ENCODE measurements around the gene ZNF827.

ZNF827 gene

DNA sequence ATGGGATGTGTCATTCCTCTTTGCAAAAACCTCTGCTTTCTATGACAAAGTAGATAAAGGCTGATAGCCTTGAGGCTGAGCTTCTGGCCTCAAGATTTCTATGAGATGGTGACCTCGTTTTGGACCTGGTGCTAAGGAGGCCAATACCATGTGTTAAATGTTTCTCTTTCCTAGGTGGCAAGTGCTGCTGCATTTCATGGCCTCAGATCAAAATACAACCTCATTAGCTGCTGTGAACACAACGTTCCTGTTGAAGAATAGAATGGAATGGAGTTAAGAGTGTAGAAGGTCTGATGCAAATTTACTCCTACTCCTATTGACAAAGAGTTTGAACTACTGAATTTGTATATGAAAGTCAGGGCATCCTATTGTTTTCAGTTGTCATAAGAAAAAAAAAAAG is 146.6 kb downstream of the ZNF827 start:
- no peak for DNase-seq

DNA sequence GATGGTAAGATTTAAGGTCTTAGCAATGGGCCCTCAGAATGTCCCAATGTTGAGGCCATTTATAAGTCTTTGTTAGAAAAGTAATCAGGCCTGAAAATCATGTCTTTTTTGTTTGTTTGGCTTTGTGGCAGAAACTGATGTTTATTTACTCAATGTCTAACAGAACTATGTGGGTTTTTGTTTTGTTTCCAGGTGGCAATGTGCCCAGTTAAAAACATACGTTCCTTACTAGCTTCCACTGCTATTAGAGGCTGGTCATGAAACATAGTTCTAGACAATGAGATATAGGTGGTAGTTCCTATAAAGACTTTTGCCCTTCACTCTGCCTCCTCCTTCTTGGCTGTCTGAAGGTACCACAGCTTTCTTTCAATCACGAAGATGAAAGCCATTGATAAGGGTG is 149.9 kb downstream of the ZNF827 start:
- no peak for DNase-seq

GRCh38 chr4:145786830-145787229 is 151.8 kb downstream of the ZNF827 start:
- no peak for DNase-seq

DNA sequence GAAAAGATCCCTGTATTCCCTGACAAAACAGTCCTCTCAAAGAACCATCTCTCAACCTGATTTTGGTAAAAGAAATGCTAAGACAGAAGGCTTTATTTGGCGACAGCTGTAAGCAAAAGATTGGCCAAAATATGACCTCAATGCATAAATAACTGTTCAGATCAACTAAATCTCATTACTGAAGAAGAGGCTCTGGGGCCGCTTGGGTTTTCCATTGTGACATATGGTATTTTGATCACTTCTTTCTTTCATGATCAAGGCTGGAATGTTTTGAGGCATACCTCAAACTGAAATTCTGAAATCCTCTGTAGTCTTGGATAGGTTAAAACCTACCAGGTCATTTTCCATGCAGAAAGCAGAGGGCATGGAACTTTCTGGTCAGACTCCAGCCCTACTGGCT is 152.4 kb downstream of the ZNF827 start:
- DNase-seq, result no peak

DNA sequence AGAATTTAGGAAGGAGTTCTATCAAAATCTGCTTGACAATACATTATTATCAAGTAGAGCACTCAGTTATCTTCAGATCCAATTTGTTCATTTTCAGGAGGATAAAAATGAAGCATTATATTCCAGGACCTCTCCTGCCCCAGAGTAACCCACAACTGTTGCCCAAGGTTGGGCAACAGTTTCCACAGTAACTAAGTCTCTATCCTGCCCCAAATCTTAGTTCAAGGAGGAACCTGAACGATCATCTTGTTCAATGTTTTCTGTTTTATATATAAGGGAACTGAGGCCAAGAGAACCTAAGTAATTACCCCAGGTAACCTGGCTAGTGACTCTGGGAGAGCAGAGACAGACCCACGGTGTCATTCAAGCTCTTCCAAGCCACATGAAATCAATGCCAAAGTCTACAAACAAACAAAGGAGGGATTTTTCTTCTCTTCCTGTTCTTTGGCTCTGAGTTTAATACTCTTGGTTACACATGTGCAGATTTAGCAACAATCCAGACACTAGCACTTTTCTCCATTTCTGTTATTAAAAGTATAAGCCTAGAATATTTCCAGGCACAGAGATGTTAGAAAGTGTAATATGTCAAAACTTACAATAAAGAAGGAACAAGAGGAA is 153.1 kb downstream of the ZNF827 start:
- DNase-seq, result no peak

- no peak for DNase-seq
Measured at GRCh38 chr4:145784036-145784435, 154.6 kb downstream of the ZNF827 start.

DNA sequence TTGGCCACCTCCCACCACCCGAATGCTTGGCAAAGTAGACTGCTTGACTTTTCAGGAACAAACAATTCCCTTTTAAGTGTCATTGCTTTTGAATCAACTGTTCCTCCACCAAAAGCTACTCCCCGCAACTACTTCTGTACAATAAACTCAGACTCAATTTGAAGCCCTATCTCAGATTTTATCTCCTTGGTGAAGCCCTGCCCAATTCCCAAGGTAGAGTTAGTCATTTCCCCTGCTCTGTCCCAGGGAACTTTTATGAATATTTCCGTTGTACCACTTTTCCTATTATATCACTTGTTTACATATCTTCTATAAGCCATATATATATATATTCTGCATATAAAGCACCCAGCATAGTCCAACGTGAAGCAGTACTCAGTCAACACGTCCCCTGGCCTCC is 155.9 kb downstream of the ZNF827 start:
- DNase-seq, result no peak

DNA sequence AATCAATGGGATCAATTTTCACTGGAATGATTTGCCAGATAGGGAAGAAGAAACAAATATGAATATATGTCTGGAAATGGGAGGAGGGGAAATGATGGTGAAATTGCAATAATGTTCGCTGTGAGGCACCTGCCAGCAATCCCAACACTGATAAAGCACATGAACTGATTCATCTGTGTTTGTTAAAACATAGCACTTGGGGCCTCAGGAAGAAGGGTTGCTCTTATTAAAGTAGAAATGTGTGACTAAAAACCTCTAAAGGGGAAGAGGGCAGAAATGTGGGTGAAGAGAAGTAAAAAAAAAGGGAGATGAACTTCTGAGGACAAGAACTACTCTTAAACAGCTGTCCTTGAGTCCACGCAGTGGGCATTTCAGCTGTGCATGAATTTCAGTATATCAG is 157.3 kb downstream of the ZNF827 start:
- no peak for DNase-seq

- DNase-seq, result no peak
Measured at GRCh38 chr4:145779319-145779801, 159.3 kb downstream of the ZNF827 start.

- DNase-seq, result no peak
Measured at GRCh38 chr4:145776208-145776607, 162.4 kb downstream of the ZNF827 start.

GRCh38 chr4:145775406-145775805 is 163.2 kb downstream of the ZNF827 start:
- DNase-seq, result no peak

DNA sequence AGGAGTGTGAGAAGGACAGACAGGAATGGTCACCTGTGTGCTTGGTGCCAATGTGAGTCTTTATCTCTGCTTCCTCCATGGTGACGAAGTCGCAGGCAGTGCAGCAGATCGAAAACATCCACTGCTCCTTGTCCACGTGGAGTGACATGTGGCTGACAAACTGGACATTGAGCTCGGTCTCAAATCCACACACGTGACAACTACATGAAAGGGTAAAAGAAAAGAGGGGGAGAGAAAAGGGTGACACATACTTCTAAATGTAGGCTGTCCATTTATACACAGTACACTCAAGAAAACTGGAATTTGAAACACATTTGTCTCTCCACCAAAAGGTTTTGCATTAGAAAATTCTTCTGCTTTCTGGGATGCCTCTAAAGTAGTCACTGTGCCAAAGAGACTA is 164.2 kb downstream of the ZNF827 start:
- no peak for DNase-seq

GRCh38 chr4:145773581-145774234 is 164.9 kb downstream of the ZNF827 start:
- DNase-seq, result no peak

- DNase-seq, result no peak
Measured at GRCh38 chr4:145772347-145772746, 166.3 kb downstream of the ZNF827 start.

GRCh38 chr4:145770124-145770523 is 168.5 kb downstream of the ZNF827 start:
- DNase-seq, result no peak

DNA sequence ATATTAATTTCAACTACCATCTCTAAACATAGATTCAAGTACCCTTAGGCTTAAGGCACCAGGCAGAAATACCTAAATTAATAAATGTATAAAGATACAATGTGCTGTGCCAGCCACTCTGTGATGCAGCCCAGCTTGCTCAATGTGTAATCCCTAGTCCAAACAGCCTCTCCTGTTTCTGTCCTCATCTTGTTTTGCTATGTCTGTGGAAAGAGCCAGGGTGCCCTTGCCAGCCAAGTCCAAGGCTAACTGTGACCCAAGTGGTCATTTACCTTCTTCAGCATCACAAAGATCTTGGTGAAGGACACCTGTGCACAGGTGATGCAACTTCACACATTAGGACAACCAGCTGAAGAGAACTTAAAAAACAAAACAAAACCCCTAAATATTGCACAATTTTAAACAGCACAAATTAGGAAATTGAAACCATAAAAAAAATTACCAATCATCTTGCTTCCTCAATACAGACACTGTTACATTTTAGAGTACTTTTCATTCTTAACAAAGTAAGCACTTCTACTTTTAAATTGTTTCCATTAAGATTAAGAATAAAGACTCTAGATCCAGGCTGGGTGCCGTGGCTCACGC is 169.1 kb downstream of the ZNF827 start:
- DNase-seq, result no peak

DNA sequence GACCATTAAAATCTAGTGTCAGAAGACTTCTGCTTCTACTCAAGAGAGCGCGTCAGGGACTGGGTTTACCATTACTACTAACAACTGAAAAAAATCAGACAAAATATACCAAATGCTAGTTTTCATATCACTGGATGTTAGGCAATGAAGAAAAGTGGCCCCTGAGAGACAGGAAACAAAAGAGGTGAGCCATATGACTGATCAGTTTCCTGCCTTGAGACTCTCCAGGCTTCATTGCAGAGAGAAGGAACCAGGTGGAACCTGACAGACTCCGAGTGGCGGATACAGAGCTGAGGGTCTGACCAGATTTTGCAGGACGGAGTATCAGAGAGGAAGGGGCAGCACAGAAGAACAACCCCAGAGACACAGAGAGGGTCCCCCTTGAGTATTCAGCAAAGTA is 172.3 kb downstream of the ZNF827 start:
- no peak for DNase-seq

DNA sequence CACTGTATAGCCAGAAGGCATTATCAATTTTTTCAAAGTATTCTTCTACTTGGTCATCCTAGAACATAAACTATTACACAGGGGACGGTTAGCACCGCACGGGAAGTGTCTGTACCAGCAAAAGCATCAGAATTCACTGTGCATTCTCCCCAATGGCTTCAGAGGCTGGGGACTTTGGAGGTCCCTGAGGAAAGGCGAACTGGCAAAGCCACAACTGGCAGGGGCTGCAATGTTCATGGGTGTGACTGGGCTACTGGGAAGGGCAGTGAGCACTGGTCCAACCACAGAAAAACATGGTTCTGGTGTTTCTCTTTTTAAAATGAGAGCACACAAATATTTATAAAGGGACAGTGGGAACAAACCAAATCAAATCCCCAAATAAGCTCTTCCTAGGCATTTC is 175.2 kb downstream of the ZNF827 start:
- no peak for DNase-seq

- no peak for DNase-seq
Measured at GRCh38 chr4:145762719-145763118, 175.9 kb downstream of the ZNF827 start.

GRCh38 chr4:145760961-145761929 is 177.4 kb downstream of the ZNF827 start:
- no peak for DNase-seq

DNA sequence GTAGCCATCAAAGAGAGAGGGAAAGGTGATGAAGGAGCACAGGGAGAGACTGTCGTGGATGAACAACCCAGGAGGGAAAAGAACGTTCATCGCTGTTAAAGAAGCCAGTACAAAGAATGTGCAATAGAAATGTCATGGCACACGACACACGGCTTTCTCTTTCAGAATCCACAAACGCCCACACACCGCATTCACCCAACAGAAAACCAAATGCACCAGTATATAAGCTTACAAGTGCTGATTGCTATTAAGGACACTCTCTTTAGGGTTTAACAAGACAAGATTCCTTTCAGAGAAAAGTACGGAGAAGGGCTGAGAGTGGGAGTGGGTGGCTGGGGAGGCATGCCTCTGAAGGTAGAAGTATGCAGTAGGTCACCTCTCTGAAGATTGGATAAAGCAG is 178.4 kb downstream of the ZNF827 start:
- no peak for DNase-seq

GRCh38 chr4:145757188-145757587 is 181.4 kb downstream of the ZNF827 start:
- no peak for DNase-seq

DNA sequence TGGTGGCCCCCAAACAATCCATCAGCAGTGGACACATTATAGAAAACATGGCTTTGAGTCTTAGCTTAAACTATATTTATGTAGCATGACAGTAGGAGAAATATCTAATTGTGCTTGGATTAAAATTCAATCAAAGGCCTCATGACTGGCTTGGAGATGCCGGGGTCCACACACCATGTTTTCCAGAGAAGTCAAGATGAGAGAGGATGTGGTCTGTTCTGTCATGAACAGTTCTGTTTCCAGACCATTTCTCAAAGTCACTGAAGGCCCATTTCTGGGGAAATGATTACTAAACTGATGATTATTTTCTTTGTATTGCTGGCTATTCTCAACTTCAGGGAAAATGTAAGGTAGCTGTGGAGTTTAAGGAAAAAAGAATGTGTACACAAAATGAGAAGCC is 182.4 kb downstream of the ZNF827 start:
- DNase-seq, result no peak
